Stimulated activated CD4-positive, alpha-beta T cell treated with anti-CD3 and anti-CD28 coated beads, Interleukin-2, amount 100 ng/mL, for 24 hours (primary cell): ENCODE results near the gene UBE2G1.
"Not testable (repeated sequence)": the region's sequence is repeated elsewhere in the genome, so short reads cannot be mapped to it uniquely, and the experiment has no call there.

Experiments
- DNase-seq, 2 donors: peaks; one replicate each; pipeline ENCODE4 v3.0.0-alpha.2; 2020

UBE2G1 gene, protein sequence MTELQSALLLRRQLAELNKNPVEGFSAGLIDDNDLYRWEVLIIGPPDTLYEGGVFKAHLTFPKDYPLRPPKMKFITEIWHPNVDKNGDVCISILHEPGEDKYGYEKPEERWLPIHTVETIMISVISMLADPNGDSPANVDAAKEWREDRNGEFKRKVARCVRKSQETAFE

DNA sequence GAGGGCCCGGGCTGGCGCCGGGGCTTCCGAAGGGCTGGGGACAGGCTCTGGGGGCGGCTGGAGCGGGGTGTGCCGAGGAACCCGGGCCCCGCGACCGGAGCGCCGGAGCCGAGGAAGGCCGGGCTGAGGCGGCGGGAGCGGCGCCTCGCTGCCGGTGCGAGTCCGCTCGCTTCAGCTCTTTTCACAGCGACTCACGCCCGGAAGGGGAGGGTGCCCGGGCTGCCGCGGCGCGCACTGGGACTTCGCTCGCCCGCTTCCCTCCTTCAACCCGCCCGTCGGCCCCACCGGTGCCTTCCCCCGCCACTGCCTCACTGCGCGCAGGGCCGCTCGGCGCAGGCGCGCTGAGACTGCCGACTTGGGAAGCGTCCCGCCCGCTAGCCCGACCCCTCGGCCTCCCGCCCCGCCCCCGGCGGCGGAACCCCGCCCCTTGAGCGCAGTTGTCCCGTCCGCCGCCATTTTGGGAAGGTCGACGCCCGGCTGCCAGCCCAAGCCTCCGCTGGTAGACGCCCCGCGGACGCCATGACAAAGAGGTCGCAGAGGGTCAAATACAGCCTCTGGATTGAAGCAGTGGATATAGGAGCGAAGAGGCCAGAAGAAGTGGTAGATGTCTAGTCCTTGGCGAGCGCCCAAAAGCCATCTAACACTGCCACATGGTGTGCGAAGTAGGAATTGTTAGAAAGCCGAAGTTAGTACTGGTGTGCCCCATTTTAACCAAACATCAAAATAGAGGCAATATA is at the start of gene UBE2G1:
TSS of gene UBE2G1 (minus strand) at position 349 of the 737 bp plus-strand sequence. CDS start 359 bp downstream, outside the sequence.
- DNase-seq, result peak; percentile 99 to 100

DNA sequence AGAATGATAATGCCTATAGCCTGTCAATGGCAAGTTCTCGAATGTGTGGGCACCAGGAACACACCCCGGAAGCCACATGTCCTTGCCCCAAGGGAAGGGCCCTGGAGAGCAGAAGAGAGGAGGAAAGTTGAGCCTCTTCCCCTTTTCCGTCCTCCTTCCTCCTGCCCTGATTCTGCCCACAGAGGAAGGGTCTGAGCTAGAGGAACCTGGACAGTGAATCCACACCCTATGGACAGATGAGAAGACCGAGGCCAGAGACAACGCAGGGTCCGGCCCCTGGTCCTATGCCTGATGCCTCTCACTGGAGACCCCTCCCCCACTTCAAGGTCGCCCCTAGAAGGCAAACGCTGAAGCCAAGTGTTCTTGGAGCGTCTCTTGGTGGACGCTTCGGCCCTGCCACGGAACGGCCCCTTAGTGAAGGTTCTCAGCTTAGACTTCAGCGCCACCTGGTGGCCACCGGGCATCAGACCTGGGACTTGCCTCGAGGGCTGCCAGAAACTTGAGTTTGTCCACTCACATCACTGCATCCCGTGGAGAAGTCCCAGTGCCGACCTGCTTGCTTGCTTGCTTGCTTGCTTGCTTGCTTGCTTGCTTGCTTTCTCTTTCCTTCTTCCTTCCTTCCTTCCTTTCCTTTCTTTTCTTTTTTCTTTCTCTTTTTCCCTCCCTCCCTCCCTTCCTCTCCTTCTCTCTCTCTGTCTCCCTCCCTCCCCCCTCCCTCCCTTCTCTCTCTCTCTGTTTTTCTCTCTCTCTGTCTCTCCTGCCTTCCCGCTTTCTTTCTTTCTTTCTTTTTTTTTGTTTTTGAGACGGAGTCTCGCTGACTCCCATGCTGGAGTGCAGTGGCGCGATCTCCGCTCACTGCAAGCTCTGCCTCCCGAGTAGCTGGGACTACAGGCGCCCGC is 46.7 kb upstream of the UBE2G1 start:
- DNase-seq, result peak; percentile 96 to 97

DNA sequence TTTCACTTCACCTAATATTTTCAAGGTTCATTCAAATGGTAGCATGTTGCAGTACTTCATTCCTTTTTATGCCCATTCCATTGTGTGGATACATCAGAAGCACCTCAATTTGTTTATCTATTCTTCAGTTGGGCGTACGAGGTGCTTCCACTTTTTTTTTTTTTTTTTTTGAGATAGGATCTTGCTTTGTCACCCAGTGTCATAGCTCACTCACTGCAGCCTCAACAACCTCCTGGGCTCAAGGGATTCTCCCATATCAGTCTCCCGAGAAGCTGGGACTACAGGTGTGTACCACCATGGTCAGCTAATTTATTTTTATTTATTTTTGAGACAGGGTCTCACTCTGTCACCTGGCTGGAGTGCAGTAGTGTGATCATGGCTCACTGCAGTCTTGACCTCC is 44.7 kb upstream of the UBE2G1 start:
- DNase-seq, result no peak

DNA sequence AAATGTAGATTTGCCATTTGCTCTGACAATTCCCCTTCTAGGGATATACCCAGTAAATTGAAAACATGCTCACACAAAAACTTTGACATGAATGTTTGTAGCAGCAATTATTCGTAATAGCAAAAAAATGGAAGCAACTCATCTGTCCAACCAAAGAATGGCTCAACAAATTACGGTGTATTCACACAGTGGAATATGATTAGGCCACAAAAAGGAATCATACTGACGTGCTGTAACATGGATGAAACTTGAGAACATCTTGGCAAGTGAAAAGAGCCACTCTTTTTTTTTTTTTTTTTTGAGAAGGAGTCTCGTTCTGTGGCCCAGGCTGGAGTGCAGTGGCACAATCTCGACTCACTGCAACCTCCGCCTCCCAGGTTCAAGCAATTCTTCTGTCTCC is 43.2 kb upstream of the UBE2G1 start:
- no peak for DNase-seq

DNA sequence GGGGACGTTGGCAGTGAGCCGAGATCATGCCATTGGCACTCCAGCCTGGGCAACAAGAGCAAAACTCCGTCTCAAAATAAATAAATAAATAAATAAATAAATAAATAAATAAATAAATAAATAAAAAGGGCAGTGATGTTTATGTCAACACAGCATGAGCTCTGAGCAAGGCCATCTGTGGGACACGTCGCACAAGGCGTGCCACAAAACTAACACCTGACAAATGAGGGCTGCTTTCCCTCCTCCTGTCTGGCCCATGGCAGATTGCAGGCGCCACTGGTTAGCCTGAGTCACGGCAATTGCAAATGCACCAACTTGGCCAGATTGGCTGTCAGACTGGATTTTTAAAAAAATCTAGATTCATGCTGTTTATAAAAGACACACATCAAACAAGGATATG is 41.4 kb upstream of the UBE2G1 start:
- no peak for DNase-seq

DNA sequence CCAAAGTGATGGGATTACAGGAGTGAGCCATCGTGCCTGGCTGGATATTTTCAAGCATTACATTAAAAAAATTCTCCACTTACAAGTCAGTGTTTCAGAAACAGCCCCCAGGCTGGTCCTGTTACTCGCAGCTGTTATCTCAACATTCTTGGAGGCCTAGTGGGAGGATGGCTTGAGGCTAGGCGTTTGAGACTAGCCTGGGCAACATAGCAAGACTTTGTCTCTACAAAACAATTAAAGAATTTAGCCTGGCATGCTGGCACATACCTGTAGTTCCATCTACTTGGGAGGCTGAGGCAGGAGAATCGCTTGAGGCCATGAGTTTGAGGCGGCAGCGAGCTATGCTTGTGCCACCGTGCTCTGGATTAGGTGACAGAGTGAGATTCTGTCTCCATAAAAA is 40.7 kb upstream of the UBE2G1 start:
- no peak for DNase-seq

DNA sequence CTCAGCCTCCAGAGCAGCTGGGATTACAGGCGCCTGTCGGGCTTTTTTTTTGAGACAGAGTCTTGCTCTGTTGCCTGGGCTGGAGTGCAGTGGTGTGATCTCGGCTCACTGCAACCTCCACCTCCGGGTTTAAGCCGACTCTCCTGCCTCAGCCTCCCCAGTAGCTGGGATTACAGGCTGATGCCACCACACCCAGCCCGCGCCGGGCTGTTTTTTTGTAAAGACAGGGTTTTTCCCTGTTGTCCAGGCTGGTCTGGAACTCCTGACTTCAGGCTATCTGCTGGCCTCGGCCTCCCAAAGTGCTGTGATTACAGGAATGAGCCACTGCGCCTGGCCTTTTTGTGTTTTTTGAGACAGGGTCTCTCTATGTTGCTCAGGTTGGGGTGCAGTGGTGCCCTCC is 39.9 kb upstream of the UBE2G1 start:
- no peak for DNase-seq

DNA sequence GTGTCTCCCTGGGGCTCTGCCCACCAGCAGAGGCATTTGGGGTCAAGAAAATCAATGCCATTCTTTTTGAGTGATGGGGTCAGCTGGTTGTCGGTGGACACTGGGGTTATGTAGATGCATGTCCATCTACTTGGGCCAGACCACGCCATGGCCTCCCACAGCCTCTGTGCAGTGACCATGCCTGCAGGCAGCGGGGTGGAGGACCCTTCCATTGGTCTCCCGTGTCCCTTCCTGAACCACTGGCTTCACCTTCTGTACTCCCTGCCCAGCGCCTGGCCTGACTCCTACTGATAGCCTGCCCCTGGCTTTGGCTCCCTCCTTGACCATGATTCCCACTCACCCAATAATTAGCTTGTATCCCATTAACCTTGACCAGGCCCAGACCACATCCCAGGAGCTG is 39.2 kb upstream of the UBE2G1 start:
- DNase-seq, result no peak

DNA sequence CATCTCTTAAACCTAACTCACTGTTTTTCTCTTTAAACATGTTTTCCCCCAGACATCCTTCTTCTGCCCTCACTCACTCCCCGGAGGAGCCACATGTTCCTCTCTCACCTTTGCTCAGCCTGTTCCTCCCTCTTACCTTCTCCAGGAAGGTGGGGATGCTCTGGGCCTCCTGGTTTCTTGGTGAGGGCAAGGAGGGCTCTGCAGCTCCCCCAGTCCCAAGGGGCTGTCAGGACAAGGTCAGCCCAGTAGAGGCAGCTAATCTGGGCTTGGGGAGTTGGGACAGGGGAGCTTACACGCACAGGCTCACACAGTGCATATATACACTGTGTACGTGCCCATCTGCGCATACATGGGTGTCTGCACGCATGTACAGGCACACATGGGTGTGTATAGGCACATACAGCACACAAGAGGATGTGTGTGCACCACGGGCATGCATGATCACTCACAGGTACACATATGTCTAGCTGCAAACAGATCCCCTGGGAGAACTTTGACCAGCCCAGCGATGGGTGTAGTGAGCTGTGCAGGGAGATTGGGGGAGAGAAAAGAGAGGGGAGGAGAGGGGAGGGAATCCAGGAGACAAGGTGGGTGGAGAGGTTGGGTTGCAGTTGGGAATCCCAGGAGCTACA is 38.7 kb upstream of the UBE2G1 start:
- DNase-seq, result no peak

DNA sequence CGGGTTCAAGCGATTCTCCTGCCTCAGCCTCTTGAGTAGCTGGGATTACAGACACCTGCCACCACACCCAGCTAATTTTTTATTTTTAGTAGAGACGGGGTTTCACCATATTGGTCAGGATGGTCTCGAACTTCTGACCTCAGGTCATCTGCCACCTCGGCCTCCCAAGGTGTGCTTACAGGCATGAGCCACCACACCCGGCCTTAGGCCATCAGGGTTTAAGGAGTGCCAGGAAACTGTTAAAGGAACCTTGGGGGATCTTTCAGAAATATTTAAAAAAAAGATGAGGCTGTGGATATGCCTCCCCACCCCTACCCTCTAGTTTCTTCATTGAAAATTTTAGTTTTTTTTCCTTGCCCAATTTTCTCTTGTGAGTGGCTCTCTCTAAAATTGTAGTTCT is 31.4 kb upstream of the UBE2G1 start:
- no peak for DNase-seq

DNA sequence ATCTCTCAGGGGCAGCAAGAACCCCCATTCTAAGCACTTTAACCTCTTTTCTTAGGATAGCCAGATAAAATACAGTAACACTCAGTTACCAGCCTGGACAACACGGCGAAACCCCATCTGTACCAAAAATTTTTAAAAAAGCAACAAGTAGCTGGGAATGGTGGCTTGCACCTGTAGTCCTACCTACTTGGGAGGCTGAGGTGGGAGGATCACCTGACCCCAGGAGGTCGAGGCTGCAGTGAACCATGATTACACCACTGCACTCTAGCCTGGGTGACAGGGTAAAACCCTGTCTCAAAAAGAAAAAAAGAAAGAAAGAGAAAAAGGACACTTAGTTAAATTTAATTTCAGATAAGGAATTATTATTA is 28.6 kb upstream of the UBE2G1 start:
- no peak for DNase-seq

DNA sequence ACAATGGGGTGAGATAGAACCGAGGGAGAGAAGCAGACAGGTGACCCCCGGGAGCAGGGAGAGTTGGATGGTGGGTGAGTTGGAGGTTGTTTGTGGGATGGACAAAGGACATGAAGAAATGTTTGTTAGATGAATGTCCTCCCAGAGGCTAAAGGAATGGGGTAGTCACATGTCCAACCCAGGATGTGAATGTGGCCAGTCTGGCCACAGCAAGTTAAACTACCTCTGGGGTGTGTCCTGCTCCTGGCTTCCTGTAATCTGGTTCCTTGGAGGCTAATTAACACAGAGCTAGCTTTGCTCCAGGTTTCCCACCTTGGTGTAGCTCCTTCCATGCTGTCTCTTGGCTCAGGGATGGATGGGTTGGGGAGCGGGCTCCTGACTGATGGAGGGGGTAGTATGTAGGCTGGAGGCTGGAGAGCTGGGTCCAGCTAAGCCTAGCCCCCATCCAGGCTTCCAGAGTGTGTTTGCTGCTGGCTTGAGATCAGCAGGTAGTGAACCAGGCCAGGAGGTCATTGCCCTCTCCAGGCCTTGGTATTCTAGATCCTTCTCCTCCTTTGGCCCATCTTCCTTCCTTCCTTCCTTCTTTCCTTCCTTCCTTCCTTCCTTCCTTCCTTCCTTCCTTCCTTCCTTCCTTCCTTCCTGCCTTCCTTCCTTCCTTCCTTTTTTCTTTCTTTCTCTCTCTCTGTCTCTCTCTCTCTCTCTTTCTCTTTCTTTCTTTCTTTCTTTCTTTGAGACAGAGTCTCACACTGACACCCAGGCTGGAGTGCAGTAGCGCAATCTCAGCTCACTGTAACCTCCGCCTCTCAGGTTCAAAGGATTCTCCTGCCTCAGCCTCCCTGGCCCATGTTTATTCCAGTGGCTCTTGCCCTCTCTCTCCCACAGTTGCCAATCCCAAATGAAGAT is 28.0 kb upstream of the UBE2G1 start:
- no peak for DNase-seq

DNA sequence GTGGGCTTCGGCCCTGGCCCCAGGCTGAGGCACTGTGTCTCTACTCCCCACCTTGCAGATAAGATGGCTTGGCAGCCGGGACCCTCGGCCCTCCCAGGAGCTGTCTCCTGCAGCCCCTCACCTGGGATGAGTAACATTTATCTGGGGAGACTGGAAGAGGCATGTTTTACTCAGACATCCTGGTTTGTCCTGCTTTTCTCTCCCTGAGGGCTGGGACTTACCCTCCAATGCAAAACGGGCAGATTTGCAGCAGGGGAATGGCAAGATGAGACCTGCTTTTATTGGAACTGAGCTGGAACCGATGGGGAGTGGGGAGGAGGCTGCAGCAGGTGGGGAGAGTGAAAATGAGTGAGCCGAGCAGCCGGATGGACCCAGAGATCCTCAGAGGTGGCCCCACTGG is 27.3 kb upstream of the UBE2G1 start:
- no peak for DNase-seq

DNA sequence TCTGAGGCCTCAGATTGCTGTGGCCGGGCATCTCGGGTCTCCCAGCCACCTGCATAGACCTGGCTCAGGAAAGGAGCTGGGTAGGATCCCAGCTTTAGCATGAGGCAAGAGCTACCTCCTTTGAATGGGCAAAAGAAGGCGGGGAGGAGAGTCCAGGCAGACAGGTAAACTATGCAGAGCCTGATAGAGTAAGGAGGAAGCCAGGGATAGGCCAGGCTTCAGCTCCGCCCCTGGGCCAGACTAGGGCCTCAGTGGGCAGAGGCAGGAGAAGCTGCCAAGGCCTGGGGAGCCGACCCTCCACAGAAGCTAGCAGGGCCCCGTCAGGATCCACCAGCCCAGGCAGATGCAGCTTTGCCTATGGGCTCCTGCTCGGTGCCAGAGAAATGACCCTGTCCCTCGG is 22.6 kb upstream of the UBE2G1 start:
- no peak for DNase-seq

DNA sequence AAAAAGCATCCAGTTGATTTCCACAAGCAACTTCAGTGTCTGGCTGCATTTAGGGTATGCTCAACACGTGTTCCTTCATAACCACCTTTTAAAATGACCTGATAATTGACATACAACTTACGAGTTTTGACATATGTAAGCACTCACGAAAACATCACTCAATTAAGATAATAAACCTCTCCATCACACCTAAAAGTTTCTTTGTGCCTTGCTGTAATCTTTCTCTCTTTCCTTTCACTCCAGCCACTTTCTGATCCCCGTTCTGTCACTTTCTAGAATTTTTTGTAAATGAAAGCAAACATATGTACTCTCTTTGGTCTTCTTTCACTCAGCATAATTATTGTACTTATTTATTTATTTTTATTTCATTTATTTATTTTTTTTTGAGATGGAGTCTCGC is 20.7 kb upstream of the UBE2G1 start:
- no peak for DNase-seq

DNA sequence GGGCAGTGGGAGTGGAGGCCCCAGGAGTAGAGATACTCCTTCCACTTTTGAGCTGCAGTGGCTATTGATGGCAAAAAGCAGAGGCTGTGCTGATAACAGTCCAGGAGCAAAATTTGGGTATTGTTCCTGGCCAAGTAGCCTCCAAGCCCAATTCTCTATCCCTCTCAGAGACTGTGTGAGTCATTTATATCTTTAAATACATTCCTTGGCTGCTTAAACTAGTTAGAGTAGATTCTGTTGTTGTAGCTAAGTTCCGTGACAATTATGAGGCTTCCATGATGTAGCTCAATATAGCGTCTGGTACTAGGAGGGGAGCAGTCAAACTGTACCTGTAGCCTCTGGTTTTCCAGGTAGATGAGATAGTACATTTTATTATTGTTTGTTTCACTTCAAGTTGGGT is 19.9 kb upstream of the UBE2G1 start:
- no peak for DNase-seq

DNA sequence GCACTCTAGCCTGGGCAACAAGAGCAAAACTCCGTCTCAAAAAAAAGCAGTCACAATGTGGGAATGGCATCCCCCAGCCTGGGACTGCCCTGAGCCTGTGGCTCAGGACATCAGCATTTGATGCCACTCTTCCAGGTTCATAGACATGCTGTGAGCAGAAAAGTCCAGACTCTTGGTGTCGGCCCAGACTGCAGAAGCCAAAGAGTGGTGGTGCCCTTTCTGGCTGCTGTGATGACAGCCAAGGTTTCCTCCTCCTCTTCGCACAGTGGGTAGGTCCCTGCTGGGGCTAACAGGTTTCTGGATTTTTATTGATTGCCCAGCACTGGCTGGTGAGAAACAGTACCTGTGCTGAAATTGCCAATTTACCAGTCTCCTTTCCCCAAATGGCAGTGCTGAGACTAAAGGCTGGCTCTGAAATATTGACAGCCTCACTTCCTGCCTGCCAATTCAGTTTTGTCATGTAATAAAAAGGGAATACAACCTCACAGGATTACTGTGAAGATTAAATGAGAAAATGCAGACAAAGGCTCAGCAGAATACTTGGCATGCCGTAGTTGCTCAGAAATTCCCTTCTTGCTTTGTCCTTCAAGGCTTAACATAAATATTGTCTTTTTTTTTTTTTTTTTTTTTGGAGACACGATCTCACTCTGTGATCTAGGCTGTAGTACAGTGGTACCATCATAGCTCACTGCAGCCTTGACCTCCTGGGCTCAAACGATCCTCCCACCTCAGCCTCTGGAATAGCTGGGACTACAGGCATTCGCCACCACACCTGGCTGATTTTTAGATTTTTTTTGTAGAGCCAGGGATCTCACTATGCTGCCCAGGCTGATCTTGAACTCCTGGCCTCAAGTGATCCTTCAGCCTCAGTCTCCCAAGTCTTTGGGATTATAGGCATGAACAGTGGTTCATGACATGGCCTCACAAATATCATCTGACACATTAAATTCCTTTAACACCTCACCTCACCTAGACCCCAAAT is 15.5 kb upstream of the UBE2G1 start:
- DNase-seq, result no peak

DNA sequence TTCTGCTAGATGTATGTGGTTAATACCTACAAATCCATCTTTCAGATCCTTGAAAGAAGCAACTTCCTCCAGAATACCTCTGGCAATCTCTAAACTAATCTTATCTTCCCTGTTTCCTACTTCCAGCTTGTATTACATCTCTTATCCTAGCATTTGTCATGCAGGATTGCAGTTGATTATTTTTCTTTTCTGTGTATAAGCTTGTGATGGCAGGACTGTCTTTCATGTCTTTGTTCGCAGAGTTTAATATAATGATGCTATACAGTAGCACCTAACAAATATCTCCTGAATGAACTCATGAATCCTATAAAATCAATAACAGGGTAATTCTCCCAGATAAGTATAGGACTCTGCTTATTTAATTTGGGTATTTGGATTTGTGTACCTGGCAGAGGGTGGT is 12.2 kb upstream of the UBE2G1 start:
- no peak for DNase-seq

DNA sequence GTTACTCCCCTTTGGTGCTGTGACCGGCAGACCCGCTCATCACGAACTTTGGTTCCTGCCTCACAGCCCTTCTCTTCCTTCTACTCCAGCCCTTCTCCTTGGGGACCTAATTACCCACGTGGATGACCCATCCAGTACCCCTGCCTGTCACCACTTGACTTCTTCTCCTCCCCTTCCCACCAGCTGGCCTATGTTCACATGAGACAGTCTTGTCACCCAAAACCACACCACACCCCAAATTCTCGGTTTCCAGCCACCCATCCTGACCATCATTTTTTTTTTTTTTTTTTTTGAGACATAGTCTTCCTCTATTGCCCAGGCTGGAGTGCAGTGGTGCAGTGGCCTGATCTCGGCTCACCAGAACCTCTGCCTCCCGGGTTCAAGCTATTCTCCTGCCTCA is 10.8 kb upstream of the UBE2G1 start:
- not testable (repeated sequence) for DNase-seq

DNA sequence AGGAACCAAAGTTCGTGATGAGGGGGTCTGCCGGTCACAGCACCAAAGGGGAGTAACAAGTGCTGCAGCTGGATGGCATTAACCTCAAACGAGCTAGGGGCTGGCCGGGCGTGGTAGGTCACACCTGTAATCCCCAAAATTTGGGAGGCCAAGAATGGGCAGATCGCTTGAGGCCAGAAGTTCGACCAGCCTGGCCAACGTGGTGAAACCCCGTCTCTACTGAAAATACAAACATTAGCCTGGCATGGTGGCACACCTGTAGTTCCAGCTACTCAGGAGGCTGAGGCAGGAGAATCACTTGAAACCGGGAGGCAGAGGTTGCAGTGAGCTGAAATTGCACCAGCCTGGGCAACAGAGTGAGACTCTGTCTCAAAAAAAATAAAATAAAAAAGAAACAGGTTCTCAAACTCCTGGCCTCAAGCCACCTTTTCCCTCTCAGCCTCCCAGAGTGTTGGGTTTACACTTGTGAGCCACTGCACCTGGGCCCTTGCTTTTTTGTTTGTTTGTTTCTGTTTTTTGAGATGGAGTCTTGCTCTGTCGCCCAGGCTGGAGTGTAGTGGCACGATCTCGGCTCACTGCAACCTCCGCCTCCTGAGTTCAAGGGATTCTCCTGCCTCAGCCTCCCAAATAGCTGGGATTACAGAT is 9.4 kb upstream of the UBE2G1 start:
- DNase-seq, result not testable (repeated sequence)
